OCI-LY7 (cell line): ENCODE data around the gene ICE2. TPM values are rescaled to one million over a fixed set of nuclear protein-coding genes. Genes with fewer than 3 reads are reported as not detected.

Experiments used
- BruUV-seq: library from RNA; stranded (reverse); fragments of 400-500 nt; replicated peaks from 2 replicates; lab custom pipeline; 2021; lab: Mats Ljungman, UMichigan
- CTCF ChIA-PET: fragments of 300-600 bp; sonication (Branson Sonifier 250); formaldehyde crosslinking; loops from one replicate; lab custom pipeline; 2022; ENCODE audit warnings: antibody characterized with exemption; ENCODE audit not compliant: unreplicated experiment; lab: Charles Lee
- POLR2A ChIA-PET: fragments of 300-600 bp; sonication (Branson Sonifier 250); formaldehyde crosslinking; loops from one replicate; lab custom pipeline; 2022; ENCODE audit warnings: antibody characterized with exemption; lab: Charles Lee
- DNase-seq: peaks from one replicate; pipeline ENCODE4 v3.0.0-alpha.2; 2015; ENCODE audit warnings: low spot score
- H2AFZ ChIP-seq: fragments of 200-600 bp; sonication (generic), shearing (Covaris generic); 2 replicates; pipeline ENCODE4 v1.6.1; 2014; ENCODE audit warnings: mild to moderate bottlenecking, antibody characterized with exemption, low read length, moderate library complexity
- H3K27ac ChIP-seq: fragments of 200-600 bp; sonication (generic); 2 replicates; pipeline ENCODE4 v1.5.1; 2014; ENCODE audit warnings: mixed run types, low read depth, mild to moderate bottlenecking, moderate library complexity, low read length, inconsistent platforms; ENCODE audit not compliant: poor library complexity, severe bottlenecking
- H3K36me3 ChIP-seq: fragments of 200-600 bp; sonication (generic); 2 replicates; pipeline ENCODE4 v1.6.1; 2014; ENCODE audit warnings: mild to moderate bottlenecking, antibody characterized with exemption, low read length, moderate library complexity, mixed read lengths; ENCODE audit not compliant: insufficient read depth
- H3K4me1 ChIP-seq: fragments of 200-600 bp; sonication (generic); 2 replicates; pipeline ENCODE4 v1.5.1; 2014; ENCODE audit warnings: mild to moderate bottlenecking, low read length; ENCODE audit not compliant: insufficient read depth, poor library complexity, severe bottlenecking
- H3K4me2 ChIP-seq: fragments of 200-600 bp; sonication (generic); 2 replicates; pipeline ENCODE4 v1.6.1; 2014; ENCODE audit warnings: mild to moderate bottlenecking, low read length
- H3K4me3 ChIP-seq: fragments of 200-600 bp; sonication (generic); 2 replicates; pipeline ENCODE4 v1.5.1; 2014; ENCODE audit warnings: mild to moderate bottlenecking, low read depth, low read length; ENCODE audit not compliant: poor library complexity, severe bottlenecking
- H3K79me2 ChIP-seq: fragments of 200-600 bp; sonication (generic); 2 replicates; pipeline ENCODE4 v1.6.1; 2016; ENCODE audit warnings: low read depth, mild to moderate bottlenecking, low read length, moderate library complexity, mixed read lengths; ENCODE audit not compliant: insufficient read depth
- H3K9me2 ChIP-seq: fragments of 200-600 bp; sonication (generic); 2 replicates; pipeline ENCODE4 v1.6.1; 2016; ENCODE audit warnings: mild to moderate bottlenecking, low read length, mixed read lengths; ENCODE audit not compliant: insufficient read depth
- H3K9me3 ChIP-seq: fragments of 200-600 bp; sonication (generic); 2 replicates; pipeline ENCODE4 v1.6.1; 2014; ENCODE audit warnings: mild to moderate bottlenecking, mixed run types, low read length, mixed read lengths
- H4K20me1 ChIP-seq: fragments of 200-600 bp; sonication (generic); 2 replicates; pipeline ENCODE4 v1.6.1; 2014; ENCODE audit warnings: mild to moderate bottlenecking, antibody characterized with exemption, low read length, moderate library complexity, mixed read lengths; ENCODE audit not compliant: insufficient read depth
- CTCF ChIP-seq: fragments of 200-600 bp; sonication (generic); conservative IDR thresholded peaks from 2 replicates; pipeline ENCODE4 v1.5.1; 2014; ENCODE audit warnings: mild to moderate bottlenecking, antibody characterized with exemption, low read length, moderate library complexity, mixed read lengths
- EZH2phosphoT487 ChIP-seq: fragments of 200-600 bp; sonication (generic); IDR thresholded peaks from 2 replicates; pipeline ENCODE4 v1.6.1; 2018; ENCODE audit warnings: low read depth, borderline replicate concordance, mild to moderate bottlenecking, mixed run types, antibody characterized with exemption, low read length, moderate library complexity, mixed read lengths
- intact Hi-C: fragments of 100-400 bp; cut with micrococcal nuclease; formaldehyde crosslinking; loops from one replicate; pipeline ENCODE4 v1.10.0; 2022; ENCODE audit not compliant: unreplicated experiment
- total RNA-seq, 2 experiments: library from RNA; depleted of rRNA in 1 of 2; stranded (reverse); fragments of >200 nt in 1 of 2; shearing (Covaris generic) in 1 of 2; gene quantifications; 2 replicates each; pipeline ENCODE4 v1.2.3, GENCODE V29; 2014 to 2022

Gene ICE2
- total RNA-seq, 2 experiments from 2014 or later, result 37.1 to 78.1 TPM

DNA sequence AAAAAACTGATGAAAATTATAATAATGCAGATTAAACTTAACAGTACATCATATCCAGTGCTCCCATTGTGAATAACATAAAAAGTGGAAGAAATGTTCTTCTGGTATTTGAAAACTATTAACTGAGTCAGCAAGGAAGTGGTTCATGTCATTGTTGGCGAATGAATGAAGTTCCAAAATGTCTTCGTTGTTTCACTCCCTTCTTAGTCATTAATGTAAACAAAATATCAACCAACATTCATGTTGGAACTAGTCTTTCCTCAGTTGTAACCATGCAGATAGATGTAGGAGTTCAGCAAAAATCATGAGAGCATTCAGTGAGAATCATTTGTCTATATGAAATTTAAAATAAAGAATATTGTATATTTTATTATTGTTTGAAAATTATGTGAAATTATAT, 44.1 kb upstream of the ICE2 start:
- TF ChIP-seq CTCF, result no peak
- TF ChIP-seq EZH2phosphoT487, result no peak
- no peak overlapping the region for H3K27ac ChIP-seq
- CTCF ChIA-PET, result no interaction called here
- no peak overlapping the region for H3K4me3 ChIP-seq
- POLR2A ChIA-PET, result interaction anchor here (0.7 kb wide), 1 partner anchor 41 kb away, joined by 3 read pairs; no protein-coding TSS in a partner anchor
- no peaks in the 10 kb centered on the region for H3K9me3 ChIP-seq
- H3K4me1 ChIP-seq, result no peaks in the 10 kb centered on the region
- DNase-seq, result no peak
- no peaks in the 10 kb centered on the region for H3K9me2 ChIP-seq
- BruUV-seq, result no TSS peak
- no peaks in the 10 kb centered on the region for H3K79me2 ChIP-seq
- H3K36me3 ChIP-seq, result no peaks in the 10 kb centered on the region
- no peaks in the 10 kb centered on the region for H4K20me1 ChIP-seq
- intact Hi-C loops, result loop anchor here (5.0 kb wide), 1 partner anchor 831 kb away; no protein-coding TSS in a partner anchor
- no peak overlapping the region for H3K4me2 ChIP-seq
- no peak overlapping the region for H2AFZ ChIP-seq

DNA sequence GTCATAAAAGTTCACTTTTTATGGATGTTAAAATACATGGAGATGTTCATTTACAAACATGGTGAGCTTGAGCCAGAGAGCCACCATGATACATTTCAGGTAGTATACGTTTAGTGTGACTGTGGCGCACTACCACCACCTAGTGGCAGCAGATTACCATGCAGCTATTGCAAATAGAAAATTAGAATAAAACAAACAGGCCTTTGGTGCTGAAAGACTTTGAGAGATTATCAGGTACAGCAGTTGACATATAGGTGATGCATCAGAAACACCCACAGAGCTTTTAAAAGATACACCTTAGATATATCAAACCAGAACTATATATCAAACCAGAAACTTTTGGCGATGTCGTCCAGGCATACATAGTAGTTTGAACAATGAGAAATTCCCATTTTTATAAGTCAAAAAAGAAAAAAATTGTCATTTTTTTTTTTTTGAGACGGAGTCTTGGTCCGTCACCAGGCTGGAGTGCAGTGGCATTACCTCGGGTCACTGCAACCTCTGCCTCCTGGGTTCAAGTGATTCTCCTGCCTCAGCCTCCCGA, 42.0 kb upstream of the ICE2 start:
- H3K79me2 ChIP-seq, result no peaks in the 10 kb centered on the region
- CTCF ChIA-PET, result interaction anchor here (0.5 to 0.9 kb wide), 2 partner anchors 19 to 162 kb away, joined by 3 to 4 read pairs; no protein-coding TSS in a partner anchor
- H4K20me1 ChIP-seq, result no peaks in the 10 kb centered on the region
- no peaks in the 10 kb centered on the region for H3K36me3 ChIP-seq
- no peaks in the 10 kb centered on the region for H3K4me1 ChIP-seq
- DNase-seq, result peak; percentile 73
- no peak overlapping the region for H2AFZ ChIP-seq
- no peaks in the 10 kb centered on the region for H3K9me2 ChIP-seq
- BruUV-seq, result no TSS peak
- no peaks in the 10 kb centered on the region for H3K9me3 ChIP-seq
- H3K4me2 ChIP-seq, result no peak overlapping the region
- H3K4me3 ChIP-seq, result no peak overlapping the region
- intact Hi-C loops, result loop anchor here (1.0 to 5.0 kb wide), 2 partner anchors 162 to 829 kb away; no protein-coding TSS in a partner anchor
- peak; percentile 98 for TF ChIP-seq CTCF
- no peak for TF ChIP-seq EZH2phosphoT487
- H3K27ac ChIP-seq, result no peak overlapping the region
- POLR2A ChIA-PET, result interaction anchor here (0.8 to 1.1 kb wide), 4 partner anchors 25 to 168 kb away, joined by 3 to 5 read pairs (median 4); no protein-coding TSS in a partner anchor
